Breast epithelium (tissue), 3 donors: Measurements from ENCODE around the gene BNC2.

Source experiments
- POLR2A ChIP-seq: fragments of 450-650 bp; IDR thresholded peaks from one replicate; pipeline ENCODE4 v1.6.1; 2016; ENCODE audit warnings: antibody characterized with exemption, mild to moderate bottlenecking, moderate library complexity
- TF ChIP-seq, protein P1 (sequence below), 3 donors: fragments of 450-650 bp; IDR thresholded peaks; one replicate each; pipeline ENCODE4 v1.5.1; 2016 to 2017; ENCODE audit warnings: antibody characterized with exemption in 3 of 3, mild to moderate bottlenecking in 3 of 3, moderate library complexity in 3 of 3

DNA sequence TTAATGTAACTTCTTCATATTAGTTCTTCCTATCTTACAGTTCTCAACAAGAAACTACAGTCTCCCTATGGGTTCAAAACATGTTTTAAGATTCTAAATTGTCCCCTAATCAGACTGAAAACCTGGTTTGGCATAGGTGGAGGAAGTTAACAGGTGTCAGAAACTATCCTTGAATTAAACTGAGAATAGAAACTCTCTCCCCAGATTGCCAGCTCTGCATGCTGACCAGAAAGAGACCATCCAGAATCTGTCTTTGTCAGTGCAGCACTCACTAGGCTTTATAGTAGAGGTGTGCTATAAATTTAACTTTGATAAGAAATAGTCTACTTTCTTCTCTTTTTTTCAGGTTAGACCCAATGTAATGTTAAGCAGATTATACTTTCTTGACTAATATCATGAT is 63.8 kb downstream of the BNC2 start:
- TF ChIP-seq, protein P1, sequence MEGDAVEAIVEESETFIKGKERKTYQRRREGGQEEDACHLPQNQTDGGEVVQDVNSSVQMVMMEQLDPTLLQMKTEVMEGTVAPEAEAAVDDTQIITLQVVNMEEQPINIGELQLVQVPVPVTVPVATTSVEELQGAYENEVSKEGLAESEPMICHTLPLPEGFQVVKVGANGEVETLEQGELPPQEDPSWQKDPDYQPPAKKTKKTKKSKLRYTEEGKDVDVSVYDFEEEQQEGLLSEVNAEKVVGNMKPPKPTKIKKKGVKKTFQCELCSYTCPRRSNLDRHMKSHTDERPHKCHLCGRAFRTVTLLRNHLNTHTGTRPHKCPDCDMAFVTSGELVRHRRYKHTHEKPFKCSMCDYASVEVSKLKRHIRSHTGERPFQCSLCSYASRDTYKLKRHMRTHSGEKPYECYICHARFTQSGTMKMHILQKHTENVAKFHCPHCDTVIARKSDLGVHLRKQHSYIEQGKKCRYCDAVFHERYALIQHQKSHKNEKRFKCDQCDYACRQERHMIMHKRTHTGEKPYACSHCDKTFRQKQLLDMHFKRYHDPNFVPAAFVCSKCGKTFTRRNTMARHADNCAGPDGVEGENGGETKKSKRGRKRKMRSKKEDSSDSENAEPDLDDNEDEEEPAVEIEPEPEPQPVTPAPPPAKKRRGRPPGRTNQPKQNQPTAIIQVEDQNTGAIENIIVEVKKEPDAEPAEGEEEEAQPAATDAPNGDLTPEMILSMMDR (IDR thresholded peaks at IDR 0.05), result no peak
- no peak for TF ChIP-seq POLR2A
